Activated CD4-positive, alpha-beta T cell treated with anti-CD3 and anti-CD28 coated beads, Interleukin-2, Interleukin-4, amounts not matched to agents 100 ng/mL and 50 ng/mL, durations not matched to agents 16 hours and 8 hours (primary cell): ENCODE measurements around the gene GLIS2.
A peak's percentile ranks its signal among the peaks of the same experiment; 100 is the strongest.
"Not testable (repeated sequence)": the region's sequence is repeated elsewhere in the genome, so short reads cannot be mapped to it uniquely, and the experiment has no call there.

Source experiments
- DNase-seq: peaks from one replicate; pipeline ENCODE4 v3.0.0-alpha.2; 2020; ENCODE audit warnings: low spot score

Gene GLIS2

GRCh38 chr16:4336701-4337539, 21.1 kb downstream of the GLIS2 start:
- no peak for DNase-seq

- no peak for DNase-seq
Measured at GRCh38 chr16:4337540-4338088, 21.7 kb downstream of the GLIS2 start.

GRCh38 chr16:4338125-4338582, 22.3 kb downstream of the GLIS2 start:
- no peak for DNase-seq

GRCh38 chr16:4338712-4339299, 22.9 kb downstream of the GLIS2 start:
- DNase-seq, result no peak

GRCh38 chr16:4339455-4339854, 23.6 kb downstream of the GLIS2 start:
- no peak for DNase-seq

- no peak for DNase-seq
Measured at GRCh38 chr16:4339909-4340308, 24.0 kb downstream of the GLIS2 start.

GRCh38 chr16:4340443-4340842, 24.6 kb downstream of the GLIS2 start:
- no peak for DNase-seq

- no peak for DNase-seq
Measured at GRCh38 chr16:4341250-4341649, 25.4 kb downstream of the GLIS2 start.

GRCh38 chr16:4342866-4343744, 27.2 kb downstream of the GLIS2 start:
- no peak for DNase-seq

- not testable (repeated sequence) for DNase-seq
Measured at GRCh38 chr16:4344300-4344982, 28.6 kb downstream of the GLIS2 start.

GRCh38 chr16:4344983-4345835, 29.3 kb downstream of the GLIS2 start:
- DNase-seq, result no peak

- no peak for DNase-seq
Measured at GRCh38 chr16:4345836-4346781, 30.2 kb downstream of the GLIS2 start.

GRCh38 chr16:4347010-4347409, 31.1 kb downstream of the GLIS2 start:
- no peak for DNase-seq

GRCh38 chr16:4347765-4348509, 32.1 kb downstream of the GLIS2 start:
- no peak for DNase-seq

- DNase-seq, result no peak
Measured at GRCh38 chr16:4349332-4349731, 33.5 kb downstream of the GLIS2 start.

- DNase-seq, result no peak
Measured at GRCh38 chr16:4350365-4350786, 34.5 kb downstream of the GLIS2 start.

- peak; percentile 99 for DNase-seq
Measured at GRCh38 chr16:4350787-4351659, 35.2 kb downstream of the GLIS2 start, which contains the start of gene PAM16. Gene PAM16, minus strand, starts transcription at chr16:4351321. Its CDS starts 87 bp downstream, at chr16:4351234.

GRCh38 chr16:4351880-4352279, 36.0 kb downstream of the GLIS2 start:
- DNase-seq, result no peak
